Breast epithelium (tissue), 3 donors: ENCODE data around the gene FAH.

Source experiments
- POLR2AphosphoS5 ChIP-seq, 3 donors: sonication (generic); formaldehyde crosslinking; IDR thresholded peaks; one replicate each; pipeline ENCODE4 v1.6.1; 2017; ENCODE audit warnings: antibody characterized with exemption in 3 of 3
- TF ChIP-seq, protein P1 (sequence below), 3 donors: fragments of 450-650 bp; IDR thresholded peaks; one replicate each; pipeline ENCODE4 v1.5.1; 2016 to 2017; ENCODE audit warnings: antibody characterized with exemption in 3 of 3, mild to moderate bottlenecking in 3 of 3, moderate library complexity in 3 of 3

DNA sequence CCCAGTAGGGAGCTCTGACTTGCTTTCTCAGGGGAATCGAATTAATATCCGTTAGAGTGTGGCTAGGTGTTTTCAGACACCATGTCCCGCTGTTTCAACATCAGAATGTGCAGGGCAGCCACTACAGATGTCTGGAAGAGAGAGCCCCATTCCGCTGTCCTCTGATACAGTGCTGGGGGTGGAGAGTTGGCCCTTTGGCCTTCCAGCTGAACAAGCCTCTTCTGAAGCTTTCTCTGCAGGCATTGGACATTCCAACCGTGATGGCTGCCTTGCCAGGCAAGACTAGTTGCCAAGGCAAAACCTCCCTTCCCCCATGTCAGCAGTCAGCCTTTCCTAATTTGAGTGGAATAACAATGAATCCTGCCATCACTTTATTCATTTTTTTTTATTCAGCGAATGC is 1.5 kb downstream of the FAH start:
- TF ChIP-seq, protein P1, sequence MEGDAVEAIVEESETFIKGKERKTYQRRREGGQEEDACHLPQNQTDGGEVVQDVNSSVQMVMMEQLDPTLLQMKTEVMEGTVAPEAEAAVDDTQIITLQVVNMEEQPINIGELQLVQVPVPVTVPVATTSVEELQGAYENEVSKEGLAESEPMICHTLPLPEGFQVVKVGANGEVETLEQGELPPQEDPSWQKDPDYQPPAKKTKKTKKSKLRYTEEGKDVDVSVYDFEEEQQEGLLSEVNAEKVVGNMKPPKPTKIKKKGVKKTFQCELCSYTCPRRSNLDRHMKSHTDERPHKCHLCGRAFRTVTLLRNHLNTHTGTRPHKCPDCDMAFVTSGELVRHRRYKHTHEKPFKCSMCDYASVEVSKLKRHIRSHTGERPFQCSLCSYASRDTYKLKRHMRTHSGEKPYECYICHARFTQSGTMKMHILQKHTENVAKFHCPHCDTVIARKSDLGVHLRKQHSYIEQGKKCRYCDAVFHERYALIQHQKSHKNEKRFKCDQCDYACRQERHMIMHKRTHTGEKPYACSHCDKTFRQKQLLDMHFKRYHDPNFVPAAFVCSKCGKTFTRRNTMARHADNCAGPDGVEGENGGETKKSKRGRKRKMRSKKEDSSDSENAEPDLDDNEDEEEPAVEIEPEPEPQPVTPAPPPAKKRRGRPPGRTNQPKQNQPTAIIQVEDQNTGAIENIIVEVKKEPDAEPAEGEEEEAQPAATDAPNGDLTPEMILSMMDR (IDR thresholded peaks at IDR 0.05): no peak
- TF ChIP-seq POLR2AphosphoS5 (IDR thresholded peaks at IDR 0.05): no peak
